ENCODE data around the gene TCP10L. TPM values are rescaled to one million over a fixed set of nuclear protein-coding genes. Genes with fewer than 3 reads are reported as not detected.
"Not testable (repeated sequence)": the region's sequence is repeated elsewhere in the genome, so short reads cannot be mapped to it uniquely, and the experiment has no call there.

The TCP10L gene
- polyA plus RNA-seq, 1 experiment: 0.12 TPM

GRCh38 chr21:32535612-32536011 is 49.7 kb downstream of the TCP10L start:
- H3K9me3 ChIP-seq (ENCODE audit: control insufficient read depth, insufficient read depth, low read length): peaks cover under 1% of the 10 kb centered on the region; the same call in 1 of the 2 replicates
- POLR2A ChIA-PET: no interaction called here
- H3K4me3 ChIP-seq (ENCODE audit: low read depth, low read length): no peak overlapping the region
- no peak for DNase-seq (ENCODE audit: low read depth, low spot score)
- TF ChIP-seq CTCF (IDR thresholded peaks at IDR 0.05; ENCODE audit: low read depth, low read length): no peak
- H3K27me3 ChIP-seq (ENCODE audit: control insufficient read depth, insufficient read depth, low read length): peaks cover 3% of the 10 kb centered on the region
- CTCF ChIA-PET: no interaction called here
- no peak overlapping the region for H3K27ac ChIP-seq (ENCODE audit: low read depth, low read length)

GRCh38 chr21:32534113-32534512 is 51.2 kb downstream of the TCP10L start:
- TF ChIP-seq CTCF (IDR thresholded peaks at IDR 0.05; ENCODE audit: low read depth, low read length): no peak
- Histone ChIP-seq H3K27ac (ENCODE audit: low read depth, low read length) (no peak overlapping the region), H3K9me3 (ENCODE audit: control insufficient read depth, insufficient read depth, low read length) (peaks cover 5% of the 10 kb centered on the region; the same call in 1 of the 2 replicates), H3K4me3 (ENCODE audit: low read depth, low read length) (no peak overlapping the region), H3K27me3 (ENCODE audit: control insufficient read depth, insufficient read depth, low read length) (no peaks in the 10 kb centered on the region)
- ChIA-PET POLR2A (no interaction called here), CTCF (no interaction called here)
- no peak for DNase-seq (ENCODE audit: low read depth, low spot score)

GRCh38 chr21:32533611-32534010 is 51.7 kb downstream of the TCP10L start:
- Histone ChIP-seq H3K27ac (ENCODE audit: low read depth, low read length) (no peak overlapping the region), H3K9me3 (ENCODE audit: control insufficient read depth, insufficient read depth, low read length) (peaks cover 5% of the 10 kb centered on the region; the same call in 1 of the 2 replicates), H3K27me3 (ENCODE audit: control insufficient read depth, insufficient read depth, low read length) (no peaks in the 10 kb centered on the region), H3K4me3 (ENCODE audit: low read depth, low read length) (no peak overlapping the region)
- no peak for DNase-seq (ENCODE audit: low read depth, low spot score)
- CTCF ChIA-PET: no interaction called here
- no peak for TF ChIP-seq CTCF (IDR thresholded peaks at IDR 0.05; ENCODE audit: low read depth, low read length)
- POLR2A ChIA-PET: no interaction called here

GRCh38 chr21:32533053-32533452 is 52.3 kb downstream of the TCP10L start:
- no peak for DNase-seq (ENCODE audit: low read depth, low spot score)
- ChIA-PET POLR2A (no interaction called here), CTCF (no interaction called here)
- TF ChIP-seq CTCF (IDR thresholded peaks at IDR 0.05; ENCODE audit: low read depth, low read length): no peak
- Histone ChIP-seq H3K9me3 (ENCODE audit: control insufficient read depth, insufficient read depth, low read length) (peaks cover 5% of the 10 kb centered on the region; the same call in 1 of the 2 replicates), H3K27ac (ENCODE audit: low read depth, low read length) (no peak overlapping the region), H3K27me3 (ENCODE audit: control insufficient read depth, insufficient read depth, low read length) (no peaks in the 10 kb centered on the region), H3K4me3 (ENCODE audit: low read depth, low read length) (no peak overlapping the region)

GRCh38 chr21:32532636-32533035 is 52.7 kb downstream of the TCP10L start:
- Histone ChIP-seq H3K27me3 (ENCODE audit: control insufficient read depth, insufficient read depth, low read length) (no peaks in the 10 kb centered on the region), H3K27ac (ENCODE audit: low read depth, low read length) (no peak overlapping the region), H3K9me3 (ENCODE audit: control insufficient read depth, insufficient read depth, low read length) (peaks cover 5% of the 10 kb centered on the region; the same call in 1 of the 2 replicates), H3K4me3 (ENCODE audit: low read depth, low read length) (no peak overlapping the region)
- ChIA-PET CTCF (interaction anchor here (1.0 kb wide), 1 partner anchor 37 kb away, joined by 3 read pairs; no protein-coding TSS in a partner anchor), POLR2A (no interaction called here)
- no peak for TF ChIP-seq CTCF (IDR thresholded peaks at IDR 0.05; ENCODE audit: low read depth, low read length)
- DNase-seq (ENCODE audit: low read depth, low spot score): no peak

GRCh38 chr21:32531561-32531960 is 53.8 kb downstream of the TCP10L start:
- H3K27ac ChIP-seq (ENCODE audit: low read depth, low read length); H3K27me3 ChIP-seq (ENCODE audit: control insufficient read depth, insufficient read depth, low read length); H3K9me3 ChIP-seq (ENCODE audit: control insufficient read depth, insufficient read depth, low read length); DNase-seq (ENCODE audit: low read depth, low spot score); H3K4me3 ChIP-seq (ENCODE audit: low read depth, low read length); POLR2A ChIA-PET: not testable (repeated sequence)
- CTCF ChIA-PET: interaction anchor here (0.7 to 1.0 kb wide), 2 partner anchors 38 to 117 kb away, joined by 3 to 6 read pairs; no protein-coding TSS in a partner anchor

- POLR2A ChIA-PET; H3K27ac ChIP-seq (ENCODE audit: low read depth, low read length); DNase-seq (ENCODE audit: low read depth, low spot score); H3K27me3 ChIP-seq (ENCODE audit: control insufficient read depth, insufficient read depth, low read length); H3K4me3 ChIP-seq (ENCODE audit: low read depth, low read length); H3K9me3 ChIP-seq (ENCODE audit: control insufficient read depth, insufficient read depth, low read length); CTCF ChIA-PET: not testable (repeated sequence)
Observed at GRCh38 chr21:32530809-32531208, 54.5 kb downstream of the TCP10L start.
